ENCODE data around the gene ZNF160.
A peak's percentile ranks its signal among the peaks of the same experiment; 100 is the strongest.
"Not testable (repeated sequence)": the region's sequence is repeated elsewhere in the genome, so short reads cannot be mapped to it uniquely, and the experiment has no call there.

The ZNF160 gene

GRCh38 chr19:53092723-53093122 is 10.5 kb downstream of the ZNF160 start:
- no peak for DNase-seq (ENCODE audit: low spot score)

DNA sequence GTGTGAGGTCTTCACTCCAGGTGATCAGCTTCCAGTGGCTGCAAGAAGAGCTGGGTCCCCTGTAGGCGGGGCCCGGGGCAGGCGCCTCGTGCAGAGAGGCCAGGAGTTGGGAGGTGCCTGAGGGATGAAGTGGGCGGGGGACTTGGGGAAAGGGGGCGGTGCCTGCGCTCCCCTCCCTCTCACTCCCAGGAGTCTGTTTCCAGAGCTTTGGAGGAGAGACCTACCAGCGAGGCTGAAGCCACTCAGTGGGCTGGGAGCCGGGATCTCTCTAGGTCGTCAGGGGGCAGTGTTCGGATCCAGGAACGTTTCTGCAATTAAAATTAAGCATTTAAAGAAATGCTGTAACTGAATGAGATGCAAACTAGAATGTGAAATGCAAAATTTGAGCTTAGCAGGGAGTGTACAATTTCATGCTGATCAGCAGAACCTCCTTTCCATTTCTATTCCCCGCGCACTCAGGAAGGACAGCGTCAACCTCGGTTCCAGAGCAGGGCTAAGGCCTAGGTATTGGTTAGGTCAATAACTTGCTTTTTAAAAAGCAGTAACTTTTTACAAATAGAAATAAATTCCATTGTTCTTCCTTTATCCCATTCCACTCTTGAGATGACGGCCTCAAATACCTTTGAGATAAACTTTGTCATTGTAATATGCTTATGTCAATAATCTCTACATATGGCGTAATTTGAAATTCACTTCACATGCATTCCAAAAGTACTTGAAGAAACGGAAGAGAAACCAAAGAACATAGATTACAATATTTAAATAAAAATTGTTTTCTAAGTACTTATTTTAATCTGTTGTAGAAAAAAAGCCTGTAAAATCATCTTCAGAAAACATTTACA is 11.6 kb downstream of the ZNF160 start:
- no peak for DNase-seq (ENCODE audit: low spot score)

DNA sequence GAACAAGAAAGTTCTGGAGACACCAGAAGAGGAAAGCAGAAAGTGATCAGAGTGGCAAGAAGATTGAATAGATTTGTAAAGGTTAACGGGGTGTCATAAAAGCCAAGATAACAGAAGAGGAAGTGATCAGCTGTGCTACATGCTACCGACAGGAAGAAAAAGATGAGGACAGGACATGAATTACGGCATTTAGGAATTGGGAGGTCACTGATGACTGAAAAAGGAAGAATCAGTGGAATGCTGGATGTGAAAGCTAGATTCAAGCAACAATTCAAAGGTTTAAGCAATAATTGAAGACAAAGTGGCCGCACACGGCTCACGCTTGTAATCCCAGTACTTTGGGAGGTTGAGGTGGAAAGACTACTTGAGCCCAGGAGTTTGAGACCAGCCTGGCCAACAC is 15.1 kb downstream of the ZNF160 start:
- no peak for DNase-seq (ENCODE audit: low spot score)

DNA sequence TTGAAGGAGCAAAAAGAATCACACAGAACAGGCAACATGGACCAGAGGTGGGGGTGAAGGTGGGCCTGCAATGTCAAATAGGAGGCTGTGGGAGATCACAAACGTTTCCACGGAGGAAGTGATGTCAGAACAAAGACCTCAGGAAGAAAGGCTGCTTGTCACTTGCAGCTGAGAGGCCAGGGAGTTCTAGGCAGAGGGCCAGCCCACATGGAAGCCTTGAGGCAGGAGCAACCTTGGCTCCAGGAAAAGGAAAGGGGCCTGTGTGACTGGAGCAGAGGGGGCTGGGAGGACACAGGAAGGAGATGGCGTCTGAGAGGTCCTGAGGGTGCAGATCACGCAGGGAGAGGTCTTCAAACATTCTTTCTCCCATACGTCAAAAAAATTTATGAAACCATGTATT is 16.3 kb downstream of the ZNF160 start:
- no peak for DNase-seq (ENCODE audit: low spot score)

GRCh38 chr19:53085496-53085895 is 17.7 kb downstream of the ZNF160 start:
- DNase-seq (ENCODE audit: low spot score), result no peak

DNA sequence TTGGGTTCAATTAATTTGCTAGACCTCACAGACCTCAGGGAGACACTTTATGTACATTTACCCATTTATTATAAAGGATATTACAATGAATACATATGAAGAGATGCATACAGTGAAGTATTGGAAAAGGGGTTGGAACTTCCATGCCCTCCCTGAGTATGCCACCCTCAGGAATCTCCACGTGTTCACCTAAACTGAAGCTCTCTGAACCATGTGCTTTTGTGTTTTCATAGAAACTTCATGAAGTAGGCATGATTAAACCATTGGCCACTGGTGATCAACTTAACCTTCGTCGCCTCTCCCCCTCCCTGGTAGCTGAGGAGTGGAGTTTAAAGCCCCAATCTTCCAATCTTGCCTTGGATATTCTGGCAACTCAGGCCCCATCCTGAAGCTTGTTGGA is 20.3 kb downstream of the ZNF160 start:
- no peak for DNase-seq (ENCODE audit: low spot score)

- DNase-seq (ENCODE audit: low spot score), result no peak
These were observed 23.8 kb downstream of the ZNF160 start for GRCh38 chr19:53079313-53079924.

DNA sequence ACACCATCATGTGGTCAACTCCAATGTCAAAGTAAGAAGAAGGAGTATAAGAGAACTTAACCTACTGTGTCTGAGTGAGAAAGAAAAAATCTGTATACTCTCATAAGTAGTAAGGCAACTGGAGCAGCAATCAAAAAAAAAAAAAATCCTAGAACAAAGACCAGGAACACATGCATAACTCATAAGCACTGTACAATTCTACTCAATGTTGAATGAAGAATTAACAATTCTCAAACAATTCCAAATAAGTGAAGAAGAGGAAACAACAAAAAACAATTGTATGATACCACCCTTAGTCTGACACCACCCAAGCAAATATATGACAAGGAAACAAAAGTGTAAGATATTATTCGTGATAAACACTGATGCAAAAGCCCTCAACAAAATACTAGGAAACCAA is 24.6 kb downstream of the ZNF160 start:
- no peak for DNase-seq (ENCODE audit: low spot score)

- no peak for DNase-seq (ENCODE audit: low spot score)
These were observed 26.2 kb downstream of the ZNF160 start for GRCh38 chr19:53076984-53077383.

- DNase-seq (ENCODE audit: low spot score), result no peak
These were observed 34.4 kb downstream of the ZNF160 start for GRCh38 chr19:53068834-53069233.

GRCh38 chr19:53068199-53068598 is 35.0 kb downstream of the ZNF160 start:
- no peak for DNase-seq (ENCODE audit: low spot score)

GRCh38 chr19:53057904-53058580 is 45.2 kb downstream of the ZNF160 start:
- DNase-seq (ENCODE audit: low spot score), result no peak

DNA sequence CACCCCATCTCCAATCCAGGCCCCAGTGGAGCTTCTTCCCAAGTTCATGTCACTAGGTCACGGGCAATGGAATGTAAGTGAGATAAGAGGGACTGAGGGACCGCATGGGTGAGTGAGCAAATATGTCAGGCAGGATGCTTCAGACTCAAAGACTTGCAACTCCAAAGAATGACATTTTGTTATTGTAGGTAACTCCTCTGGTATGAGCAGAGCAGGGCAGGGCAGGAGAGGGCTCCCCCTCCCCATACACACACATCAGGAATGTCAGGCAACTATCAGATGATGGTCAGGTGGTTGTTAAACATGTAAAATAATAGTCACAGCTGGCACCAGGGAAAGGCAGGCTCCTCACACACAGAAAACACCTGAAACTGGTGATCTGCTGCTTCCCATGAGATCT is 48.1 kb downstream of the ZNF160 start:
- DNase-seq (ENCODE audit: low spot score), result no peak

GRCh38 chr19:53047379-53047778 is 55.8 kb downstream of the ZNF160 start:
- no peak for DNase-seq (ENCODE audit: low spot score)

DNA sequence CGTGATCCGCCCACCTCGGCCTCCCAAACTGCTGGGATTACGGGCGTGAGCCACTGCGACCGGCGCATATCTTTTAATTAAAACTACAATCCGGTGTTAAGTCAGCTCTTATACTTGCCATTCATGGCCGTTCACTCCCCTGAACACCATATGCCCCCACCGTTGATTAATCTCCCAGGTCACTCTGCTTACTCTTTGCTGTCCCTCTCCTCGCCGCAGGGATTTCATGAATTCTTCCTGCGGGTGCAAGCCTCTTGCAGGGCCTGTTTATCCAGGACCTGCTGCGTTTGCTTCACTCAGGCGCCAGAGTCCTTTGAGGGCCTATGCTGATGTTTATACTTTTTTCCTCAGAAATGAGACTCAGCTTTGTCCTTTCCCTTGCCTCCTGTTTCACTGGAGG is 57.7 kb downstream of the ZNF160 start:
- no peak for DNase-seq (ENCODE audit: low spot score)

GRCh38 chr19:53041366-53041765 is 61.9 kb downstream of the ZNF160 start:
- no peak for DNase-seq (ENCODE audit: low spot score)

- peak; percentile 26 for DNase-seq (ENCODE audit: low spot score)
These were observed 65.8 kb downstream of the ZNF160 start for GRCh38 chr19:53037101-53038097.

DNA sequence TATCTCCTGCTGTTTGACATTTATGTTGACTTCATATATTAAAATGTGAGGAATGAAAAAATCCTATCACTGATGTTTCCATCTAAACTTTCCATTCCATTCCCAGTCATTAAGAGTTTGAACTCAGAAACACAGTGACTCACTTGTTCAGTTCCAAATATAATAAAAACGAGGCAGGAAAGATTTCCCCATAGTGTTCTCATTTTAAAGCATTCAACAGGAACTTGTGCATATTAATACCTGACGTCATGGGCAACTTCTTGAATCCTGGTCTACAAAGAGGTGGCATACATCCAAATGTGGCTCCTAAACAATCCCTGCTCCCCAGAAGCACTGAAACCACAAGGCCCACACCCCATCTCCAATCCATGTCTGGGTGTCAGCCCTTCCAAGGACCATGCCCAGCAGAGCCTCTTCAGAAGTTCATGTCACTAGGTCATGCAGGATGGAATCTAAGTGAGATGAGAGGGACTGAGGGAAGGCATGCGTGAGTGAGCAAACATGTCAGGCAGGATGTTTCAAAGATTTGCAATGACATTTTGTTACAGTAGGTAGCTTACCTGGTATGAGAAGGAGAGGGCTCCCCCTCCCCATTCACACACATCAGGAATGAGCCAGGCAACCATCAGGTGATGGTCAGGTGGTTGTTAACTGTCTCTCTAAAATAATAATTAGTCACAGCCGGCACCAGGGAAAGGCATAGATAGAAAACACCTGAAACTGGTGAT is 68.1 kb downstream of the ZNF160 start:
- no peak for DNase-seq (ENCODE audit: low spot score)

DNA sequence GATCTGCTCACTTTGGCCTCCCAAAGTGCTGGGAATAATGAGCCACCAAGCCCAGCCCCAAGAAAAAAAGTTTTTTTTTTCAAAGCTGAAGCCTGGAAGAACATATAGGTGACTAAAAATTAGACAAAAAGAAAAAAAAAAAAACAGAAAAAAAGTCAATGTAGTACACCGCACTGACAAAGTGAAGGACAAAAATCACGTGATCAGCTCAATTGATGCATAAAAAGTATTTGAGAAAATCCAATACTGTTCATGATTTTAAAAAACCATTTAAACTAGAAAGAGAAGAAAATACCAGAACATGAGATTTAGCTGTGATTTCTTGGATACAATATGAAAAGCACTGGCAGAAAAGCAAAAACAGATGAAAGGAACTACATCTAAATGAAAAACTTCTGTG is 69.2 kb downstream of the ZNF160 start:
- DNase-seq (ENCODE audit: low spot score), result no peak

DNA sequence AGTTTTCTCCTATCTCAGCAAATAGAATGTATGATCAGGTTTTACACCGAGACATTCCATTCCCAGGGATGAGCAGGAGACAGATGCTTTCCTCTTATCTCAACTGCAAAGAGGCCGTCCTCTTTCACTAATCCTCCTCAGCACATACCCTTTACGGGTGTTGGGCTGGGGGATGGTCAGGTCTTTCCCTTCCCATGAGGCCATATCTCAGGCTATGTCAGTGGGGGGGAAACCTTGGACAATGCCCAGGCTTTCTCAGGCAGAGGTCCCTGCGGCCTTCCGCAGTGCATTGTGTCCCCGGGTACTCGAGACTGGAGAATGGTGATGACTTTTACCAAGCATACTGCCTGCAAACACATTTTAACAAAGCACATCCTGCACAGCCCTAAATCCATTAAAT is 74.9 kb downstream of the ZNF160 start:
- not testable (repeated sequence) for DNase-seq (ENCODE audit: low spot score)

GRCh38 chr19:53019684-53020083 is 83.5 kb downstream of the ZNF160 start:
- DNase-seq (ENCODE audit: low spot score), result no peak
